Endothelial cell of umbilical vein (primary cell): Measurements from ENCODE around the gene TTC17. TPM values are rescaled to one million over a fixed set of nuclear protein-coding genes. Genes with fewer than 3 reads are reported as not detected.
A peak's percentile ranks its signal among the peaks of the same experiment; 100 is the strongest.

Experiments used
- BruUV-seq: library from RNA; stranded (reverse); fragments of 400-500 nt; replicated peaks from 2 replicates; lab custom pipeline; 2021; lab: Mats Ljungman, UMichigan
- CTCF ChIA-PET: fragments of 300-600, 350-600 bp; sonication (Branson Sonifier 250); formaldehyde crosslinking; loops from one replicate; lab custom pipeline; 2021; ENCODE audit warnings: antibody characterized with exemption, inconsistent platforms; lab: Charles Lee
- POLR2A ChIA-PET: fragments of 300-600, 350-600 bp; sonication (Branson Sonifier 250); formaldehyde crosslinking; loops from one replicate; lab custom pipeline; 2021; ENCODE audit warnings: antibody characterized with exemption, inconsistent platforms; lab: Charles Lee
- DNase-seq: peaks from one replicate; pipeline ENCODE4 v3.0.0-alpha.2; 2011; ENCODE audit warnings: low read depth, low spot score
- FAIRE-seq: peaks from 2 replicates; lab custom pipeline; 2011; peaks lifted over from hg19 to GRCh38; lab: Jason Lieb, UNC
- H2AFZ ChIP-seq: 2 replicates; pipeline ENCODE4 v1.6.0; 2012; ENCODE audit warnings: low read depth, low read length, control low read depth, inconsistent platforms
- H3K27ac ChIP-seq: 2 replicates; pipeline ENCODE4 v1.5.1; 2011; ENCODE audit warnings: low read depth, mild to moderate bottlenecking, control low read depth, low read length, moderate library complexity; ENCODE audit not compliant: insufficient read depth
- H3K27me3 ChIP-seq, 2 experiments: 2 replicates each; pipeline versions ENCODE4 v1.6.0 to v1.6.1; 2011; ENCODE audit warnings: low read length in 2 of 2, mixed read lengths in 1 of 2; ENCODE audit not compliant: control insufficient read depth in 2 of 2, insufficient read depth in 2 of 2
- H3K36me3 ChIP-seq, 2 experiments: 2 replicates in 1 of 2; 3 replicates in 1 of 2; pipeline ENCODE4 v1.5.1; 2011; ENCODE audit warnings: low read length in 2 of 2, mild to moderate bottlenecking in 1 of 2, moderate library complexity in 1 of 2; ENCODE audit not compliant: control insufficient read depth in 2 of 2, insufficient read depth in 2 of 2; ENCODE audit errors: extremely low read depth in 1 of 2
- H3K4me1 ChIP-seq: 3 replicates; pipeline ENCODE4 v1.5.1; 2011; ENCODE audit warnings: mild to moderate bottlenecking, low read length; ENCODE audit not compliant: control insufficient read depth, insufficient read depth; ENCODE audit errors: extremely low read depth
- H3K4me2 ChIP-seq: 2 replicates; pipeline ENCODE4 v1.6.1; 2011; ENCODE audit warnings: low read length, control low read depth, mixed read lengths; ENCODE audit not compliant: insufficient read depth
- H3K4me3 ChIP-seq, 3 experiments: fragments of 200-600 bp in 1 of 3; sonication (generic), shearing (Covaris generic) in 1 of 3; replicated peaks in 1 of 3; 2 replicates each; pipeline ENCODE4 v1.5.1; 2011 to 2016; ENCODE audit warnings: control low read depth in 3 of 3, low read length in 3 of 3, mild to moderate bottlenecking in 2 of 3, inconsistent platforms in 1 of 3, low read depth in 1 of 3, moderate library complexity in 1 of 3; ENCODE audit not compliant: insufficient read depth in 1 of 3
- H3K79me2 ChIP-seq: 2 replicates; pipeline ENCODE4 v1.6.0; 2012; ENCODE audit warnings: low read length, inconsistent platforms; ENCODE audit not compliant: control insufficient read depth, insufficient read depth
- H3K9ac ChIP-seq: replicated peaks from 2 replicates; pipeline ENCODE3; 2011; ENCODE audit warnings: low read length, control low read depth; ENCODE audit not compliant: insufficient read depth; ENCODE audit errors: extremely low read depth
- H3K9me1 ChIP-seq: replicated peaks from 3 replicates; pipeline ENCODE4 v1.6.0; 2011; ENCODE audit warnings: mild to moderate bottlenecking, low read length; ENCODE audit not compliant: control insufficient read depth, insufficient read depth; ENCODE audit errors: extremely low read depth
- H3K9me3 ChIP-seq: replicated peaks from 2 replicates; pipeline ENCODE4 v1.5.1; 2012; ENCODE audit warnings: low read length, inconsistent platforms; ENCODE audit not compliant: control insufficient read depth, insufficient read depth
- H4K20me1 ChIP-seq: replicated peaks from 2 replicates; pipeline ENCODE3; 2011; ENCODE audit warnings: mild to moderate bottlenecking, low read length; ENCODE audit not compliant: control insufficient read depth, insufficient read depth; ENCODE audit errors: extremely low read depth
- EZH2 ChIP-seq: IDR thresholded peaks from 2 replicates; pipeline ENCODE4 v1.6.1; 2012; ENCODE audit warnings: borderline replicate concordance, low read depth, mild to moderate bottlenecking, moderate library complexity, low read length, inconsistent platforms; ENCODE audit not compliant: severe bottlenecking
- FOS ChIP-seq: IDR thresholded peaks from 2 replicates; pipeline ENCODE4 v1.6.1; 2011; ENCODE audit warnings: mild to moderate bottlenecking, low read length, moderate library complexity, borderline replicate concordance; ENCODE audit not compliant: insufficient read depth
- GATA2 ChIP-seq: IDR thresholded peaks from 2 replicates; pipeline ENCODE4 v1.7.0; 2011; ENCODE audit warnings: low read depth, mild to moderate bottlenecking, moderate library complexity, mixed read lengths, low read length; ENCODE audit not compliant: insufficient read length, insufficient read depth
- JUN ChIP-seq: IDR thresholded peaks from 2 replicates; pipeline ENCODE4 v1.6.1; 2011; ENCODE audit warnings: borderline replicate concordance, low read depth; ENCODE audit not compliant: insufficient read length, insufficient read depth
- MYC ChIP-seq: IDR thresholded peaks from one replicate; pipeline ENCODE4 v1.6.1; 2011; ENCODE audit warnings: mild to moderate bottlenecking, low read depth, low read length
- POLR2A ChIP-seq: IDR thresholded peaks from 2 replicates; pipeline ENCODE4 v1.6.1; 2012; ENCODE audit warnings: low read depth, mild to moderate bottlenecking, control low read depth, low read length
- POLR2AphosphoS5 ChIP-seq: IDR thresholded peaks from 2 replicates; pipeline ENCODE4 v1.6.1; 2012; ENCODE audit warnings: low read depth, mild to moderate bottlenecking, control low read depth, low read length, moderate library complexity; ENCODE audit not compliant: insufficient read depth
- dilution Hi-C: fragments of 300-500 bp; cut with MboI; formaldehyde crosslinking; loops from one replicate; pipeline ENCODE4 v1.15.0; 2019; ENCODE audit warnings: low sequenced_read_pairs; ENCODE audit not compliant: extremely low pct_ligation_motif_present
- intact Hi-C: fragments of 100-400 bp; cut with micrococcal nuclease; formaldehyde crosslinking; loops from one replicate; pipeline ENCODE4 v1.10.0; 2022
- polyA plus RNA-seq, 4 experiments: library from polyadenylated mRNA; depleted of rRNA in 3 of 4; stranded (reverse) in 3 of 4; unstranded in 1 of 4; fragments of >200 nt; gene quantifications; 2 replicates each; pipeline versions ENCODE4 v1.2.1 to v1.2.3, GENCODE V29; 2011 to 2012; ENCODE audit warnings: missing spikeins in 1 of 4
- total RNA-seq: library from RNA; stranded (reverse); gene quantifications from 2 replicates; pipeline ENCODE4 v1.2.3, GENCODE V29; 2021
- TF ChIP-seq, protein P1 (sequence below): IDR thresholded peaks from 2 replicates; pipeline ENCODE4 v1.6.1; 2011; ENCODE audit not compliant: insufficient read depth, insufficient read length
- TF ChIP-seq, protein P2 (sequence below), 2 donors: IDR thresholded peaks; 1 replicate in 1 of 2; 2 replicates in 1 of 2; pipeline ENCODE4 v1.5.1; 2011; ENCODE audit warnings: low read length in 2 of 2, mild to moderate bottlenecking in 2 of 2, moderate library complexity in 2 of 2, control low read depth in 1 of 2, inconsistent platforms in 1 of 2, low read depth in 1 of 2; ENCODE audit not compliant: insufficient read depth in 1 of 2; ENCODE audit errors: extremely low read depth in 1 of 2

TTC17 gene
- total and polyA plus RNA-seq, 2 donors (not counting 3 experiments of a cell fraction or from before 2014, with no cell fraction given): 60.7 to 66.8 TPM

DNA sequence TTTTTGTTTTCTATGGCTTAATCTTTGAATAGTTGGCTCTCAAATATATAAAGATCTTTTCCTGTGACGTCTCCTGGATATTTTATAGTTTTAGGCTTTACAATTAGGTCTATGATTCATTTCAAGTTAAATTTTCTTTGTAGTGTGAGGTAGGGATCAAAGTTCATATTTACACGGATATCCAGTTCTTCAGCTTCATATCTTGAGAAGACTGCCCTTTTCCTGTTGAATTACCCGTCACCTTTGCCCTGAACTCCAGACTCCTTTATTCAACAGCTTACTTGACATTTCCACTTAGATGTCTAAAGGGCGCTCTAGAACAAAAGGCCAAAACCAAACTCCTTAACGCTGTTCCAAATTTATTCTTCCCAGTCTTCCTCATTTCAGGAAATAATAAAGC, 51.7 kb downstream of the TTC17 start:
- no peaks in the 10 kb centered on the region for H3K79me2 ChIP-seq
- no peak overlapping the region for H3K27ac ChIP-seq
- H3K9me1 ChIP-seq: peaks cover 2% of the 10 kb centered on the region
- dilution Hi-C loops: no loop called here
- POLR2A ChIA-PET: no interaction called here
- FAIRE-seq (peak; percentile 84), DNase-seq (peak; percentile 79)
- peaks cover 12% of the 10 kb centered on the region for H3K4me1 ChIP-seq
- peaks cover 5 to 18% of the 10 kb centered on the region in 2 experiments for H3K36me3 ChIP-seq
- H3K9me3 ChIP-seq: no peaks in the 10 kb centered on the region
- H3K4me3 ChIP-seq: no peak overlapping the region
- H4K20me1 ChIP-seq: no peaks in the 10 kb centered on the region
- intact Hi-C loops: no loop called here
- H3K9ac ChIP-seq: no peak overlapping the region
- H3K27me3 ChIP-seq: no peaks in the 10 kb centered on the region
- TF ChIP-seq GATA2 (peak; percentile 41), POLR2AphosphoS5 (peak; percentile 35), FOS (peak; percentile 36)
- TF ChIP-seq, protein P1, sequence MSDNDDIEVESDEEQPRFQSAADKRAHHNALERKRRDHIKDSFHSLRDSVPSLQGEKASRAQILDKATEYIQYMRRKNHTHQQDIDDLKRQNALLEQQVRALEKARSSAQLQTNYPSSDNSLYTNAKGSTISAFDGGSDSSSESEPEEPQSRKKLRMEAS: no peak
- CTCF ChIA-PET: interaction anchor here (1.2 kb wide), 1 partner anchor 8 kb away, joined by 5 read pairs; no protein-coding TSS in a partner anchor
- no TSS peak for BruUV-seq
- H3K4me2 ChIP-seq: no peak overlapping the region
- H2AFZ ChIP-seq: no peak overlapping the region

DNA sequence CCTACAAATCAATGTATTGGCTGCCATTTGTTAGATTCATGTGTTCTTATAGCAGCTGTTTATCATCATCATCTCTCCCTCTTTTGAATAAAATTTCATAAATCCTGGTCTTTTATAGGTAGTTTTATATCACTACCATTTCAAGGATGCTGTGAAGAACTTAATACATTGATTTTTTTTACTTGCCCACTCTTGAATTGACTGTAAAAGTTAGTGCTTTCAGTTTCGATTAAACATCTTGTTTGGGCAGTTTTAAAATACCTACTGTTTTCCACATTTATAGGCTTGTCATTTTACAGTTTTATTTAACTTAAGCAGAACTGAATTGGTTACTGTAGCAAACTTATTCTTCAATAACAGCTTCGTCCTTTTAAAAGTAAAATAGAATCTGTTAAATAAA, 59.5 kb downstream of the TTC17 start:
- H3K27ac ChIP-seq: no peak overlapping the region
- no peaks in the 10 kb centered on the region for H3K79me2 ChIP-seq
- FAIRE-seq (no peak), DNase-seq (no peak)
- peaks cover 0 to 7% of the 10 kb centered on the region in 2 experiments for H3K36me3 ChIP-seq
- no peaks in the 10 kb centered on the region for H3K27me3 ChIP-seq
- ChIA-PET POLR2A (no interaction called here), CTCF (interaction anchor here (1.1 to 2.5 kb wide), 8 partner anchors 8 to 110 kb away, joined by 3 to 16 read pairs (median 8); partner anchors contain the start of gene API5)
- BruUV-seq: no TSS peak
- intact Hi-C loops (loop anchor here (2.0 to 5.0 kb wide), 3 partner anchors 59 to 434 kb away; partner anchors contain the start of gene TTC17), dilution Hi-C loops (no loop called here)
- no peak for TF ChIP-seq JUN
- TF ChIP-seq, protein P2, sequence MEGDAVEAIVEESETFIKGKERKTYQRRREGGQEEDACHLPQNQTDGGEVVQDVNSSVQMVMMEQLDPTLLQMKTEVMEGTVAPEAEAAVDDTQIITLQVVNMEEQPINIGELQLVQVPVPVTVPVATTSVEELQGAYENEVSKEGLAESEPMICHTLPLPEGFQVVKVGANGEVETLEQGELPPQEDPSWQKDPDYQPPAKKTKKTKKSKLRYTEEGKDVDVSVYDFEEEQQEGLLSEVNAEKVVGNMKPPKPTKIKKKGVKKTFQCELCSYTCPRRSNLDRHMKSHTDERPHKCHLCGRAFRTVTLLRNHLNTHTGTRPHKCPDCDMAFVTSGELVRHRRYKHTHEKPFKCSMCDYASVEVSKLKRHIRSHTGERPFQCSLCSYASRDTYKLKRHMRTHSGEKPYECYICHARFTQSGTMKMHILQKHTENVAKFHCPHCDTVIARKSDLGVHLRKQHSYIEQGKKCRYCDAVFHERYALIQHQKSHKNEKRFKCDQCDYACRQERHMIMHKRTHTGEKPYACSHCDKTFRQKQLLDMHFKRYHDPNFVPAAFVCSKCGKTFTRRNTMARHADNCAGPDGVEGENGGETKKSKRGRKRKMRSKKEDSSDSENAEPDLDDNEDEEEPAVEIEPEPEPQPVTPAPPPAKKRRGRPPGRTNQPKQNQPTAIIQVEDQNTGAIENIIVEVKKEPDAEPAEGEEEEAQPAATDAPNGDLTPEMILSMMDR (IDR thresholded peaks at IDR 0.05; ENCODE audit: extremely low read depth in 1 of 2, insufficient read depth in 1 of 2, low read depth in 1 of 2, low read length in 2 of 2): no peak
- TF ChIP-seq, protein P1: no peak
- no peak for TF ChIP-seq EZH2
- TF ChIP-seq MYC: no peak
- no peak for TF ChIP-seq POLR2AphosphoS5
- TF ChIP-seq FOS: no peak
- no peak for TF ChIP-seq POLR2A
- H3K9me3 ChIP-seq: no peaks in the 10 kb centered on the region
- no peaks in the 10 kb centered on the region for H4K20me1 ChIP-seq
- no peak overlapping the region for H3K4me3 ChIP-seq
- no peak overlapping the region for H3K9ac ChIP-seq
- H3K9me1 ChIP-seq: no peaks in the 10 kb centered on the region
- H3K4me2 ChIP-seq: no peak overlapping the region
- H2AFZ ChIP-seq: no peak overlapping the region
- no peaks in the 10 kb centered on the region for H3K4me1 ChIP-seq
